ENCODE measurements around the gene SYTL3.
A peak's percentile ranks its signal among the peaks of the same experiment; 100 is the strongest.

Gene SYTL3

GRCh38 chr6:158807515-158808441, 157.9 kb downstream of the SYTL3 start:
- Histone ChIP-seq H3K36me3 (ENCODE audit: insufficient read depth, low read depth, low read length) (peaks cover 73% of the 10 kb centered on the region), H3K27ac (ENCODE audit: low read length) (no peak overlapping the region)

GRCh38 chr6:158808442-158808833, 158.6 kb downstream of the SYTL3 start:
- no peaks in the 10 kb centered on the region for H3K9me3 ChIP-seq (ENCODE audit: insufficient read depth, low read depth, low read length)
- no peak overlapping the region for H3K9ac ChIP-seq (ENCODE audit: low read depth, low read length)
- H3K36me3 ChIP-seq (ENCODE audit: insufficient read depth, low read depth, low read length): peaks cover 77% of the 10 kb centered on the region
- no peak overlapping the region for H3K27ac ChIP-seq (ENCODE audit: low read length)
- no peak overlapping the region for H3K4me3 ChIP-seq (ENCODE audit: low read length)
- H3K27me3 ChIP-seq (ENCODE audit: insufficient read depth, low read length): no peaks in the 10 kb centered on the region
- H3K4me1 ChIP-seq (ENCODE audit: insufficient read depth, low read length): peaks cover 72% of the 10 kb centered on the region

More at GRCh38 chr6:158807515-158808441, 157.9 kb downstream of the SYTL3 start:
- no peaks in the 10 kb centered on the region for H3K27me3 ChIP-seq (ENCODE audit: insufficient read depth, low read length)
- H3K9me3 ChIP-seq (ENCODE audit: insufficient read depth, low read depth, low read length): no peaks in the 10 kb centered on the region
- H3K4me3 ChIP-seq (ENCODE audit: low read length): no peak overlapping the region
- no peak overlapping the region for H3K9ac ChIP-seq (ENCODE audit: low read depth, low read length)
- H3K4me1 ChIP-seq (ENCODE audit: insufficient read depth, low read length): peaks cover 68% of the 10 kb centered on the region

- Histone ChIP-seq H3K27me3 (ENCODE audit: insufficient read depth, low read length) (no peaks in the 10 kb centered on the region), H3K36me3 (ENCODE audit: insufficient read depth, low read depth, low read length) (peaks cover 79% of the 10 kb centered on the region), H3K9me3 (ENCODE audit: insufficient read depth, low read depth, low read length) (no peaks in the 10 kb centered on the region), H3K4me3 (ENCODE audit: low read length) (no peak overlapping the region), H3K9ac (ENCODE audit: low read depth, low read length) (no peak overlapping the region), H3K4me1 (ENCODE audit: insufficient read depth, low read length) (peaks cover 73% of the 10 kb centered on the region), H3K27ac (ENCODE audit: low read length) (no peak overlapping the region)
These were observed 159.3 kb downstream of the SYTL3 start for GRCh38 chr6:158808941-158809678.

DNA sequence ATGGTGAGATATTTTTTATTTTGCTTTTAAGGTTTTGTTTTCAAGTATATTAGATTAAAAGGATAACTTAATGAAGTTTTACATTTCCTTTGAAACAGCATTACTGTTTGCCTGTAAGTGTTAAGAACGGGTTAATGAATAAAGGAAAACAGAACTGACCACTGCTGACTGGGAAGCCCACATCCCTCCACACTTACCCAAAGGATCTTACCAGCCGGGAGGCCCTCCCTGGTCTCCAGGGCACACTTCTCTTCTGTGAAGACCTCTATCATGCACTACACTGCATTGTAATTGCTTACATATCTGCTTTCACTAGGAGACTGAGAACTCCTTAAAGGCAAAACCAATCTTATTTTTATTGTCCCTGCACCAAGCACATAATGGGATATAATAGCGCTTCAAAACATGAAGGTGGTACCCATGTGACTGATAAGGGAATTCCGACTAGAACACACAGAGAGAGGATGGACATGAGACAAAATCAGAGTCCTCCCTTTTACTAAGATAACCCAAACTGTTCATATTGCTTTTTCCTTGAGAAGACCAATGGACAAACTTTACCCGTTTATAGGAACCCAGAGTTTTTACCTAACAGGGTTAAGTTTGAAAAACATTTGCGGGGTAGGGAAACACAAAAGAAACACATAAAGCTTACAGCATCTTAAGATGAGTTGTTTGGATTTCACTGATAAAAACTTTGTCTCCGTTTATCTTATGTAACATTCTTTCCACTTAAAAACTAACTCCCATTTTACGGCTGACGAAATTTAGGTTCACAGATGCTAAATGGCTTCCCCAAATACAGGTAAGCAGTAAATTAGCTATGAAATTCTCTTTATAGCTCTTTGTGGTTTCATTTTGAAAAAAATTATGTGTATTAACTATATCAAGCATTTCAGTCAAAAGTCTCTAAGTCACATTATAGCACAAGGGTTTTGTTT, 160.6 kb downstream of the SYTL3 start:
- no peaks in the 10 kb centered on the region for H3K9me3 ChIP-seq (ENCODE audit: insufficient read depth, low read depth, low read length)
- no peak overlapping the region for H3K27ac ChIP-seq (ENCODE audit: low read length)
- peak overlapping the region; percentile 19; the same call in 1 of the 2 replicates for H3K4me3 ChIP-seq (ENCODE audit: low read length)
- H3K36me3 ChIP-seq (ENCODE audit: insufficient read depth, low read depth, low read length): peaks cover 88% of the 10 kb centered on the region
- no peaks in the 10 kb centered on the region for H3K27me3 ChIP-seq (ENCODE audit: insufficient read depth, low read length)
- no peak overlapping the region for H3K9ac ChIP-seq (ENCODE audit: low read depth, low read length)
- peaks cover 76% of the 10 kb centered on the region for H3K4me1 ChIP-seq (ENCODE audit: insufficient read depth, low read length)

GRCh38 chr6:158812611-158813010, 162.8 kb downstream of the SYTL3 start:
- Histone ChIP-seq H3K36me3 (ENCODE audit: insufficient read depth, low read depth, low read length) (peaks cover 100% of the 10 kb centered on the region), H3K4me1 (ENCODE audit: insufficient read depth, low read length) (peaks cover 72% of the 10 kb centered on the region), H3K27ac (ENCODE audit: low read length) (no peak overlapping the region), H3K4me3 (ENCODE audit: low read length) (no peak overlapping the region), H3K9ac (ENCODE audit: low read depth, low read length) (no peak overlapping the region), H3K9me3 (ENCODE audit: insufficient read depth, low read depth, low read length) (no peaks in the 10 kb centered on the region), H3K27me3 (ENCODE audit: insufficient read depth, low read length) (no peaks in the 10 kb centered on the region)

DNA sequence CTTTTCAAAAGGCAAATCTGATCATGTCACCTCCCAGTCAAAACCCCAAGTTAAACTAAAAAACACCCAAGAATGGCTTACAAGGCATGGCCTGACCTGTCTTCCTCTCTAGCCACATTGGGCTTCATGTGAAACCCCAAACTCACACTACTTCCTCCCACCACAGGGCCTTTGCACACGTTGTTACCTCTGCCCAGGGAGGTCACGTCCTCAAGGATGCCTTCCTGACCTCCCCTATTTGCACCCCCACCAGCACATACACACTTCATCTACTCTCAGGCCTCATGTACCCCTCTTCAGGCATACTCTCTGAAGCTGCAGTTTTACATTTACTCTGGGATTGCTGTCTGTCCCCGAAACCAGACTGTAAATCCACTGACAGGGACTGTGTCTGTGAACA, 163.2 kb downstream of the SYTL3 start:
- peaks cover 69% of the 10 kb centered on the region for H3K4me1 ChIP-seq (ENCODE audit: insufficient read depth, low read length)
- H3K27me3 ChIP-seq (ENCODE audit: insufficient read depth, low read length): no peaks in the 10 kb centered on the region
- H3K9ac ChIP-seq (ENCODE audit: low read depth, low read length): no peak overlapping the region
- H3K27ac ChIP-seq (ENCODE audit: low read length): no peak overlapping the region
- H3K9me3 ChIP-seq (ENCODE audit: insufficient read depth, low read depth, low read length): no peaks in the 10 kb centered on the region
- H3K36me3 ChIP-seq (ENCODE audit: insufficient read depth, low read depth, low read length): peaks cover 98% of the 10 kb centered on the region
- no peak overlapping the region; the same call in 1 of the 2 replicates for H3K4me3 ChIP-seq (ENCODE audit: low read length)
